HFF-Myc (cell line): ENCODE results near the gene DOCK1.

Source experiments
- DNase-seq: peaks from one replicate; pipeline ENCODE4 v3.0.0-alpha.2; 2011; ENCODE audit warnings: low read depth; ENCODE audit errors: extremely low read depth
- H3K4me3 ChIP-seq: replicated peaks from 2 replicates; pipeline ENCODE4 v1.5.1; 2011; ENCODE audit warnings: low read depth, mild to moderate bottlenecking, control low read depth, low read length
- CTCF ChIP-seq: IDR thresholded peaks from 2 replicates; pipeline ENCODE4 v1.5.1; 2012; ENCODE audit warnings: mild to moderate bottlenecking, low read depth, low read length, control low read depth; ENCODE audit errors: missing control alignments

Gene DOCK1

GRCh38 chr10:127216786-127217185 lies 311.6 kb downstream of the DOCK1 start:
- no peak overlapping the region for H3K4me3 ChIP-seq
- TF ChIP-seq CTCF, result no peak
- DNase-seq, result peak; percentile 20

- DNase-seq, result no peak
These were observed 313.4 kb downstream of the DOCK1 start for GRCh38 chr10:127218658-127219057.

GRCh38 chr10:127221281-127221680 lies 316.1 kb downstream of the DOCK1 start:
- TF ChIP-seq CTCF, result no peak
- H3K4me3 ChIP-seq, result no peak overlapping the region
- DNase-seq, result no peak

More at GRCh38 chr10:127218658-127219057, 313.4 kb downstream of the DOCK1 start:
- no peak overlapping the region for H3K4me3 ChIP-seq
- TF ChIP-seq CTCF, result no peak

- H3K4me3 ChIP-seq, result no peak overlapping the region
- no peak for TF ChIP-seq CTCF
- DNase-seq, result no peak
These were observed 321.8 kb downstream of the DOCK1 start for GRCh38 chr10:127227027-127227426.

- TF ChIP-seq CTCF, result no peak
- DNase-seq, result no peak
- no peak overlapping the region for H3K4me3 ChIP-seq
These were observed 322.4 kb downstream of the DOCK1 start for GRCh38 chr10:127227663-127228062.

GRCh38 chr10:127228195-127228787 lies 323.1 kb downstream of the DOCK1 start:
- no peak for TF ChIP-seq CTCF
- H3K4me3 ChIP-seq, result no peak overlapping the region
- no peak for DNase-seq

GRCh38 chr10:127234306-127234800 lies 329.1 kb downstream of the DOCK1 start:
- no peak overlapping the region for H3K4me3 ChIP-seq
- no peak for DNase-seq

More at GRCh38 chr10:127234306-127234800, 329.1 kb downstream of the DOCK1 start:
- no peak for TF ChIP-seq CTCF
